ENCODE results near the gene NPC2.

- no peak for TF ChIP-seq POLR2A (IDR thresholded peaks at IDR 0.05; ENCODE audit: low read depth, low read length)
- no peak for TF ChIP-seq CTCF (conservative IDR thresholded peaks at IDR 0.05; ENCODE audit: low read depth, low read length)
- no peak for TF ChIP-seq MAFK (IDR thresholded peaks at IDR 0.05; ENCODE audit: low read depth, low read length)
- no peak for TF ChIP-seq SMC3 (IDR thresholded peaks at IDR 0.05; ENCODE audit: low read depth, low read length)
- TF ChIP-seq CEBPB (IDR thresholded peaks at IDR 0.05; ENCODE audit: low read depth, low read length): no peak
- TF ChIP-seq RCOR1 (IDR thresholded peaks at IDR 0.05; ENCODE audit: insufficient replicate concordance, low read length): no peak
- TF ChIP-seq CHD1 (IDR thresholded peaks at IDR 0.05; ENCODE audit: low read depth, low read length): no peak
- no peak for TF ChIP-seq MXI1 (IDR thresholded peaks at IDR 0.05; ENCODE audit: borderline replicate concordance, low read depth, low read length)
- TF ChIP-seq FOS (IDR thresholded peaks at IDR 0.05; ENCODE audit: low read depth, low read length): no peak
- no peak for TF ChIP-seq RFX5 (IDR thresholded peaks at IDR 0.05; ENCODE audit: low read depth, low read length)
- TF ChIP-seq USF2 (IDR thresholded peaks at IDR 0.05; ENCODE audit: low read depth, low read length): no peak
- no peak for TF ChIP-seq BHLHE40 (IDR thresholded peaks at IDR 0.05; ENCODE audit: low read depth, low read length)
- no peak for TF ChIP-seq MAZ (IDR thresholded peaks at IDR 0.05; ENCODE audit: borderline replicate concordance, low read depth, low read length)
- TF ChIP-seq RAD21 (IDR thresholded peaks at IDR 0.05; ENCODE audit: low read length): no peak
Measured at GRCh38 chr14:74500417-74501134, 7.5 kb upstream of the NPC2 start.
